RPMI8226 (cell line): ENCODE data around the gene FAM168B.
"Not testable (repeated sequence)": the region's sequence is repeated elsewhere in the genome, so short reads cannot be mapped to it uniquely, and the experiment has no call there.

ENCODE experiments used
- DNase-seq: peaks from one replicate; pipeline ENCODE4 v3.0.0-alpha.2; 2015

Gene FAM168B

DNA sequence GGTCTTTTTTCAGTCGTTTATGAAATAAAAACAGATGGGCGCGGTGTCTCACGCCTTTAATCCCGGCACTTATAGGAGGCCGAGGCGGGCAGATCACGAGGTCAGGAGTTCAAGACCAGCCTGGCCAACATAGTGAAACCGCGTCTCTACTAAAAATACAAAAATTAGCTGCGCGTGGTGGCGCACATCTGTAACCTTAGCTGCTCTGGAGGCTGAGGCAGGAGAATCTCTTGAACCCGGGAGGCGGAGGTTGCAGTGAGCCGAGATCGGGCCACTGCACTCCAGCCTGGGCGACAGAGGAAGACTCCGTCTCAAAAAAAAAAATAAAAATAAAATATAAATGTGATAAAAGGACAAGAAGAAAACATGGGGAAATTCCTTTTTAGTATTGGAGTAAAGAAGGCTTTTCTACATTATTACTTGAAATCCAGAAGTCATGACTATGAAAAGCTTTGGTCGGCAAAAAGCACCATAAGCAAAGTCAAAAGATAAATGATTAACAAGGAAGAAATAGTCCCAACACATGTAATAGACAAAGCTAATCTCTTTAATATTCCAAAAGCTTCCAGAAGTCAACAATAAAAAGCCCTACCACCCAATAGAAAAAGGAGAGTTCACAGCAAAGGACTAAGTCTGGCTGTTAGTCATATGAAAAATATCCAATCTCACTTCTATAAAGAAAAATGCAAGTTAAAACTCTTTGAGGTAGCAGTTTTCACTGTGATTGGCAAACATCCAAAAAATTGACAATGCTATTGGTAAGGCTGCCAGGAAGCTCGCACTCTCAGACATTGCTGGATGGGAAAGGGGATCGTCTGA lies 1.4 kb upstream of the FAM168B start:
- DNase-seq: peak; percentile 47

DNA sequence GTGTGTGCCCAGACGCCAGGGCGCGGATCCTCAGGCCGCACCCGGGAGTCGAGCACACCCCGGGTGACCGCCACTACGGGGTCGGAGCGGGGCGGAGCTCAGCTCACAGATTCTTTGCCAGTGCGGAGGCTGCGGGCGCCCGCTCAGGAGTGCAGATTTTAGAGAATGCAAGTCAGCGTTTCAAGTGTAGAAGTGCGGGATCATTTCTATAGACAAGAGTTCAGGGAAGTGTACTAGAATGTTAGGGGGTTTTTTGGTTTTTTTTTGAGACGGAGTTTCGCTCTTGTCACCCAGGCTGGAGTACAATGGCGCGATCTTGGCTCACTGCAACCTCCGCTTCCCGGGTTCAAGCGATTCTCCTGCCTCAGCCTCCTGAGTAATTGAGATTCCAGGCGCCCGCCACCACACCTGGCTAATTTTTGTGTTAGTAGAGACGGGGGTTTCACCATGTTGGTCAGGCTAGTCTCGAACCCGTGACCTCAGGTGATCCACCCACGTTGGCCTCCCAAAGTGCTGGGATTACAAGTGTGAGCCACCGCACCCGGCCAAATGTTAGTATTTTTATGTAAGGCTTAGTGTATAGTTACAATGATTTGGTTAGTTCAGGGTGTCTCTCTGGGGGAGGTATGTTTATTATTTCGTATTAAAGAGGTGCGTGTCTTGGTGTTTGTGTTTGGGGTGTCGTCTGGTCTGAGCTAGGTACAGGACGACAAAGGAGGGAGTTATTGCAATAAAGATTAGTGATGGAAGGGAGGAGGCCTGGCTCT lies 619 bp upstream of the FAM168B start:
- peak; percentile 81 for DNase-seq

DNA sequence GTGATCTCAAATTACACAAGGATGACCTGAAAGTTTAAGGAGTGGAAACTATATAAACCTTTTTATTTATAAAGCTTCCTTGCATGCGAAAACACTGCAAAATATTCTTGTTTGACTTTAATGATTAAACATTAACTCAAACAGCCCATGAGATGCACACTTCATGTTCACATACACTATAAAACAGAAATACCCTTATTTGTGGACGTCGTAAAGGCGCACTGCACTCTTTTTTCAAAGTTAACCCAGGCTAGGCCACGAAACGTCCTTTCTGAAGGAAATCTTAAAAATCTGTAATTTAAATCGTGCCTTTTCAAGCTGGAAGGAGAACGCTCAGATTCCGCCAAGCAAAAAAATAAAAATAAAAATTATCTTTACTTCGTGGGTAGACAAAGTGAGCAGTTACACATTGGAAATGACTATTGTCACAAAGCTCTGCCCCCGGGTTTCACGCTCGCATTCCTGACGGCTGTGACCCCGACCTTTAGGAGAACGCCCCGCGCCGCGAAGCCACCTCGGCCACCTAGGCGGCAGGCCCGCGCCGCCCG lies 728 bp downstream of the FAM168B start:
- no peak for DNase-seq

DNA sequence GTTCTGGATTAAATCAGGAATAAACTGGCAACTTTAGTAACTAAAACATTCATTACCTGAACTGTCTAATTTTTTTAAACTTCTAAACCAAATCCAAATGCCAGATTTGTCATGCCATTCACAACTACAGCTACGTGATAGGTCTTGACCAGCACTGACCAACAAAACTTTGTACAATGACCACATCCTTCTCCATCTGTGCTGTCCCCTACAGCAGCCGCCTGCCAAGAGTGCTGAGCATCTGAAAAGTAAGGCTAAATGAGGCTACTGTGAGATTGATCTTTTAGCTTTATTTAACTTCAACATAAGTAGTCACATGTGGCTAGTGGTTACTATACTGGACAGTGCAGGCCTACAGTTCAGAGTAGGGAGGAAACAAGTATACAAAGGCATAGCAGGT lies 7.6 kb downstream of the FAM168B start:
- DNase-seq: no peak

DNA sequence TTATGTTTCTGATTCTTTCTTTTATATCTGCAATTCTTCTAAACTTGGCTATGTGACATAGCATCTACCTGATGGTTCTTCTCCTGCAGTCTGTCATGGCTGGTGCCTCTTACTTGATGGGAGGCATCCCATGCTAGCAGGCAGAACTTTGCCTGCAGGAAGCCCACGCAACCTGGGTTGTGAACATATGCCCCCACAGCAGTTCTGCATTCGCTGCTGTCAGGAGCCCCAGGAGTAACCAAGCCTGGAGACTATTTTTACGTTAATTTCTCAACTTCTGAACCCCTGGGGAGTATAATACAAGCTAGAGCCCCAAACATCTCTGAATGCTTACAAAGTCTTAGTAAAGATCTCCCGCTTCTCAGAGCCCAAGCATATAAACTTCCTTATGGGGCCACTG lies 12.1 kb downstream of the FAM168B start:
- DNase-seq: no peak

DNA sequence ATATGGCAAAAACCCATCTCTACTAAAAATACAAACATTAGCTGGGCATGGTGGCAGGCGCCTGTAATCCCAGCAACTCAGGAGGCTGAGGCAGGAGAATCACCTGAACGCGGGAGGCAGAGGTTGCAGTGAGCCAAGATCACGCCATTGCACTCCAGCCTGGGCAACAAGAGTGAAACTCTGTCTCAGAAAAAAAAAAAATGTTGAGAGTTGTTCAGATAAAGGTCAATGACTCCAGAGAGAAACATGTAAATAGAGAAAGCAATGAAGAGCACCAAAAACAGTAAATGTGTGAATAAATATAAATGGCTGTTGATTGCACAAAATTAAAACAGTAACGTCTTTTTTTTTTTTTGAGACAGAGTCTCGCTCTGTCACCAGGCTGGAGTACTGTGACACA lies 13.3 kb downstream of the FAM168B start:
- DNase-seq: not testable (repeated sequence)

DNA sequence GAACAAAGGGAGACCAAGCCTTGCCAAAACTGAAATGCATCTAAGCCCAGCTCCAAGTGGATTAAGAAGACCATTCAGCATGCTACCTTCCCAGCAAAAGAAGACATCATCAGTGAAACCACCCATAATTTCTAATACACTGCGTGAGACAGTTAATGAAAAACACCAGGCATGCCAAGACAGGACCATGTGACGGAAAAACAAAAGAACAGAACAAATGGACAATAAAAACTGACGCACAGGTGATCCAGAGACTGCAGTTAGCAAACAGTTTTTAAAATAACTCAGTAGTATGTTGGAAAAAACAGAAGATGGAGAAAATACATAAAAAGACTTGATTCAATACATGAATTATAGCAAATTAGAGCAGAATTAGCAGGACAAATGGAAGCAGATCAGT lies 15.3 kb downstream of the FAM168B start:
- DNase-seq: no peak

DNA sequence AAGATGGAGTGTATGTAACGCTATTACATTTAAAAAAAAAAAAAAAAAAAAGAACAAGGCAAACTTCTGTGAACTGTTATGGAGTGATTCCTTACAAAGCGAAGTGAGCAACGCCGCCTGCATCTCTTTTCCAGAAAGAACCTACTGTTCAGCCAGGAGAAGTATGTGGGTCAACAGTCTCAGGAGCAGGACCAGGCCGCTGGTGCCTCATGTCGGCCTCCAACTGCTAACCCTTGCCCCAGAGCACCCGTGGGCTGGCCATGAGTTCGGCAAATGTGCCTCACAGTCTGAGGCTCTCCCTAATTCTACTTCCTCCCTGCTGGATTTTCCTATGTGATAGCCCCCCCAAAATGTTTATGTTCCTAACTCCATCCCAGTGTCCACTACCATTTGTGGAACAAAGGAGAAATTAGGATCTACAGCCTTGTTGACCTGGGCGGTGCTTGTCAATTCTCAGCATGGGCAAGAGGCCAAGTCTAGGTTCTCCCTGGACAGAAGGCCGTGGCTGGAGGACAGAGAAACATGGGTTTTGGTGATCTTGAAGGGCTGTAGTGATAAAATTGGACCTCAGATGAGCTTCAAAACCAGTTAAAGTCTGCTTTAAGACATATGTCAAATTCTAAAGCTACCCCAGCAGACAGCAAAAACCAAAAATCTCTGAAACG lies 15.9 kb downstream of the FAM168B start:
- DNase-seq: no peak

DNA sequence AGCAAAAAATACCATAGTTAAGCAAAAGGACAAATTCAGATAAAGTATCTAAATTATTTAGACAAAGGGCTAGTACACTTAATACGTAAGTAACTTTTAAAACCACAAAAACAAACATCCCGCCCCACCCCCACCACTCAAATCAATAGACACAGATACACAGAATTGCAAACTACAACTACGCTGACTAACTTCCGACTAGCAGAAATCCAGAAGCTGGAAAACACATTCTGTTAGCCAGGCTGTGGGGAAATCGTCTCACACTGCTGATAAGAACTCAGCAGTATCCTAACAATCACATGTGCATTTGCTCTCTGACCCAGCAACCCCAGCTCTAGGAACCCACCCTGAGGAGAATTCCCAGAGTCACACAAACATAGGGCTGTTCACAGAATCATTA lies 16.6 kb downstream of the FAM168B start:
- no peak for DNase-seq

DNA sequence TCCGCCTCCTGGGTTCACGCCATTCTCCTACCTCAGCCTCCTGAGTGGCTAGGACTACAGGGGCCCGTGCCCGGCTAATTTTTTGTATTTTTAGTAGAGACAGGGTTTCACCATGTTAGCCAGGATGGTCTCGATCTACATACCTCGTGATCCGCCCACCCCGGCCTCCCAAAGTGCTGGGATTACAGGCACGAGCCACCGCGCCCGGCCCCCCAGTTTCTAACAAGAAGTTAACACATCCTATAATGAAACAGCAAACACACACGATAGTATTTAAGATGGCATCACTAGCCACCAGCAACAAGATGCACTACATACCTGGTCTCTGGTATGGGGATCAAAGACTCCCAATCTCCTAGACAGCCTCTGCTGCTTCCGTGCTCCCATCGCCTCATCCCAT lies 17.7 kb downstream of the FAM168B start:
- not testable (repeated sequence) for DNase-seq

DNA sequence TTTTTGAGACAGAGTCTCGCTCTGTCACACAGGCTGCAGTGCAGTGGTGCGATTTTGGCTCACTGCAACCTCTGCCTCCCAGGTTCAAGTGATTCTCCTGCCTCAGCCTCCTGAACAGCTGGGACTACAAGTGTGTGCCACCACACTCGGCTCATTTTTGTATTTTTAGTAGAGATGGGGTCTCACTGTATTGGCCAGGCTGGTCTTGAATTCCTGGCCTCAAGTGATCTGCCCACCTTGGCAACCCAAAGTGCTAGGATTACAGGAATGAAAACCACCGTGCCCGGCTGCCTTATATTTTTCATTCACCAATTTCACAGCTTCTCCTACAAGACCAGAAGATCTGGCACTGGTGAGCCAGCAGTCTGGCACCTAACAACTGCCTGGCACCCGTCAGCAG lies 25.1 kb downstream of the FAM168B start:
- DNase-seq: not testable (repeated sequence)

DNA sequence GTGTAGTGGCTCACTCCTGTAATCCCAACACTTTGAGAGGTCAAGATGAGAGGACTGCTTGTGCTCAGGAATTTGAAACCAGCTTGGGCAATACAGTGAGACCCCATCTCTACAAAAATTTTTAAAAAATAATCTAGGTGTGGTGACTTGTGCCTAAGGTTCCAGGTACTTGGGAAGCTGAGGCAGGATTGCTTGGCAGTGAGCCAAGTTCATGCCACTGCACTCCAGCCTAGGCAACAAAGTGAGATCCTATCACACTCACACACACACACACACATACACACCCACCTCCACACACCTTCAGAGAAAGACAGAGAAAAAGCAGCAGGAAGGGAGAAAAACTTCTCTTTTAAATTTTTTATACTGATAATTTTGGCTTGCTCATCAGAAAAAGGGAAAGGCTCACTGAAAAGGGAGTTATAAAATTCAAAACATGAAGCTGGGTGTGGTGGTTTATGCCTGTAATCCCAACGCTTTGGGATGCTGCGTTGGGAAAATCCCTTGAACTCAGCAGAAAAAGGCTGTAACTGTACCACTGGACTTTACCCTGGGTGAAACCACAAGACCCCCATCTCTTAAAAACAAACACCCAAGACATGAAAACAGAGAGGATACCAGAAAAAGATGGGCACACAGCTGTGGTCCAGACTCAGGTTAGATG lies 25.7 kb downstream of the FAM168B start:
- DNase-seq: no peak

DNA sequence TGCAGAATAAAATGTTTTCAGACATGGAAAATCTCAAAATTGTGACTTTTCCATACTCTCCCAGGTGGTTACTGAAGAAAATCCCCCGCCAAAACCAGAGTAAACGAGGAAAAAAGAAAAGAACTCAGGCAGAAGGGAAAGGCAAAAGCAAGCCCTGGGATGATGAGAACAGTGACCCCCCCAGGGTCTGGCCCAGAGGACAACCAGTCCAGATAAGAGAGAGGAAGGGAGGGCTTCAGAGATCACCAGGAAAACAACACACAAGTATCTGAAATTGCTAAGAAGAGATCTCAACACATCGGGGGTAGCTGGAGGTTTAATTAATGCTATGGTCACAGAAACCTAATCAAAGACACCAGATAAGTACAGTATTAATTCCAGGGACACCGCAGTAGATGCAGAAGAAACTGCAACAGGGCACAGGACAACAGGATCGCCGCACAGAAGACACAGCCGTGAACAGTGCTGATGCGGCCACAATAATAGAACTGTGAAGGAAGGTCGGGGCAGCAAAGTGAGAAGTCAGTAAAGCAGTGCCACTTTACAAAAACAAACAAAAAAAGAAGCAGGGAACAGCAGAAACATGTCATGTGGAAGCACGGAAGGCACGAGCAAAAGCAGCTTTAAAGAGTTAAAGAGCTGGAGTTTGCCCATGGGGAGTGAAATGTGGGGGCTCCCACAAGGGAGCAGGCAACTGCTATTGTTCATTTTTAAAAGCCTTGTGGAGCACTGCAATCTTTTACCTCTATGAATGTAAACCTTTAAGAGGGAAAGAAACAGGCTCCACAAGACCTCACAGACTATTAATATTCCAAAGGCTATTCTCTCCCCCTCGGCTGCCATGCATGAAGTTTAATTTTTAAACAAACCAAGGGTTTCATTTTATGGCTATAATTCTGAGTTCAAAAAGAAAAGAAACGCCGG lies 28.4 kb downstream of the FAM168B start:
- no peak for DNase-seq

DNA sequence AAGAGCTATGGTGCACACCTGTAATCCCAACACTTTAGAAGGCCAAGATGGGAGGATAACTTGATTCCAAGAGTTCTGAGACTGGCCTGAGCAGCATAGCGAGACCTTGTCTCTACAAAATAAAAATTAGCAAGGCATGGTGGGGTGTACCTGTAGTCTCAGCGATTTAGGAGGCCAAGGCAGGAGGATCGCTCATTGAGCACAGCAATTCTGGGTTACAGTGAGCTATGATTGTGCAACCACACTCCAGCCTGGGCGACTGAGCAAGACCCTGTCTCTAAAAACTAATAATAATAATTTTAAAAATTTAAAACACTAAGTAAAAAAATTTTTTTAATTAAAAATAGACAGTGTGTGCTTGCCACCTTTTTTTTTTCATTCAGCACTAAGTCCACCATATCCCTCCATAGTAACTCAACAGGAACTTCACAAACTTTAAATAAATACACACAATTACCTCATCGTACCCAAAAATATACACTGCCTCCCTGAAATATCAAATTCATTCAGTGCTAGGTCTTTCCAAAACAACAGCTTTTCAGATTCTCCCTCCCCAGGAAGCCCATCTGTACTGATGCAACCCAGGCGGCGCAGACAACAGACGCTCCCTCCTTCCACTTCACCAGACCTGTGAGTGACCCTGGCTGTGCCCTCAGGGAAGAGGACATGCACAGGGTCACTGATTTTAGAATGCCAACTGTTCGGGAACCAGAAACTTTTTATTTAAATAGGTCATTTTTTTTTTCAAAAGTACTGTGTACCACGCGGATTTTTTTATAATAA lies 29.6 kb downstream of the FAM168B start:
- DNase-seq: no peak

DNA sequence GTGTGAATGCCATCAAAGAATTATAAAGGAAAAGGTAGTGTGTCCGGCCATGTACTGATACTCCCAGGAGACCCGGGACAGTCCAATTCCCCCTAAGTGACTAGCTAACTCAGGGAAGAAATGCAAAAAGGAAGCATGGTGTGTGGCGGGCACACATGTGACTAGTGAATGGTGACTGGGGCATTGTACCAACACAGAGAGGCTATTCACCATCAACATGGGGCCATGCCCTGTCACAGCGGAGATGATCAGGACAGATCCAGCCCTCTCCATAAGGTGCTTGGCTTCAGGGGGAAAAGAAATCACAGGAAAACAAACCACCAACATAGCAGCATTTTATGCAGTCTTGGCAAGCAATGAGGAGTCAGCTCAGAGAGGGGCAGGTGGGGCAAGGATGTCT lies 34.3 kb downstream of the FAM168B start:
- DNase-seq: no peak

DNA sequence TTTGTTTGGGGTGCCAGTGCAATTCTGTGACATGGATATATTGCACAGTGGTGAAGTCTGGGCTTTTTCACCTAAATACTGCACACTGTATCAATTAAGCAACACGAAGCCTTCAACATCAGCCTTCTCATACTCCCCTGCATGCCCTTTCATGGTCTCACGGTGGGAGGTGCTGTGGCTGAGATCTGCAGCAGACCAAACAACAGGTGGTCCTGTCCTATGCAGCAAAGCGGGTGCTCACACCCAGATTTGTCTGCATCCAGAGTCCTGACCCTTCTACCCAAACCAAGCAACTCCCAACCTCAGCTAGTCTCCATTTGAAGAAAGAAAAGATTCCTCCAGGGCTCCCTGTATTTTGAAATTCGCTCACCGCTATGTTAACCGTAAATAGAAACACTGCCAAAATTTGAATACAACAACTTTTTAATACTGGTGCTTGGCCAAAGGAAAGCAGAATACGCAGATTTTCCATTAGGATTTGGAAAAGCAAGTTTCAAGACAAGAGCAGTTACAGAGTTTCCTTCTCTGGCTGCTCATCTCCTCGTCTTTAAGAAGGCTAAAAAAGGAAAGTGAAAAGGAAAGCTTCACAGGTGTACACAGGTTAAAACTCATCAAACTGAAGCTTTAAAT lies 34.9 kb downstream of the FAM168B start:
- no peak for DNase-seq

DNA sequence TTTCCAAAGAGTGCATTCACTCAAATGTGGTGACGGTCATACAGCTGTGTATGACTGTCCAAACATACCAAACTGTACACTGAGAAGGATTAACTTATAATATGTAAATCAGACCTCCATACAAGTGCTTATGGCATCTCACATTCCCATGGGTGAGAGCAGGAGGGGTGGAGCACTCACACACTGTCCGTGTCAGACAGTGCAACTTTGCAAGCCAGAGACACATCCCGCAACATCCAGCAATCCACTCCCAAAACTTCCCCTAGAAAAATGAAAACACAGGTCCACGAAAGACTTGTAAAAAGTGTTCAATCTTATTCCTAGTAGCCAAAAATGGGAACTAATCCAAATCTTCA lies 36.4 kb downstream of the FAM168B start:
- no peak for DNase-seq

DNA sequence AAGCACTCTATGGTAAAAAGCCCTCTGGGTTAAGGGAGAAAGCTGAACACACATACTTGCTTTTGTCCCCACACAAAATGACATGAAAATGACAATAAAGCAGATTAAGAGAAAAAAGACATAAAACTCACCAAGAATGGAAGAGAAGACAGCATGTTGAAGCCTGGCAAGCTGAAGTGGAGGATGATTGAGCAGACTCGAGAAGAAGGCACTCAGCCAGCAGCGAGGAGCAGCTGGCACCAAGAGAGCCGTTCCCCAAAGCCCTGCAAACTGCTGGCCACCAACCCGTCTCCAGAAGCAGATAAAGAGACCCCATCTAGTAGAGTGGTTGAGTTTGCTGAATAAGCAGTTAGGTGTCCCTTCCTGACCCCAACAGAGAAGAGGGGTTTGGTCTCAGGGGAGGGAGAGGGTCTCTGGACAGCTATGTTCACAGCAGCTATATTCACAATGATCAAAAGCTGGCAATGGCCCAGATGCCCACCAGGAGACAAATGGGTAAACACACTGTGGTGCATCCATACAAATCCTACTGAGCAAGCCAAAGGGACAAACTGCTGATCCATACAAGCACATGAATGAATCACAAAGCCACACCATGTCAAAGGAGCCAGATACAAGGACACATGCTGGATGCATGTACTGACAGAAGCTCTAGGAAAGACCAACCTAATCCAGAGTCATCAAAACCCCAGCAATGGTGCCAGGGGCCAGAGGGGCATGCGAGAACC lies 36.9 kb downstream of the FAM168B start:
- DNase-seq: no peak

DNA sequence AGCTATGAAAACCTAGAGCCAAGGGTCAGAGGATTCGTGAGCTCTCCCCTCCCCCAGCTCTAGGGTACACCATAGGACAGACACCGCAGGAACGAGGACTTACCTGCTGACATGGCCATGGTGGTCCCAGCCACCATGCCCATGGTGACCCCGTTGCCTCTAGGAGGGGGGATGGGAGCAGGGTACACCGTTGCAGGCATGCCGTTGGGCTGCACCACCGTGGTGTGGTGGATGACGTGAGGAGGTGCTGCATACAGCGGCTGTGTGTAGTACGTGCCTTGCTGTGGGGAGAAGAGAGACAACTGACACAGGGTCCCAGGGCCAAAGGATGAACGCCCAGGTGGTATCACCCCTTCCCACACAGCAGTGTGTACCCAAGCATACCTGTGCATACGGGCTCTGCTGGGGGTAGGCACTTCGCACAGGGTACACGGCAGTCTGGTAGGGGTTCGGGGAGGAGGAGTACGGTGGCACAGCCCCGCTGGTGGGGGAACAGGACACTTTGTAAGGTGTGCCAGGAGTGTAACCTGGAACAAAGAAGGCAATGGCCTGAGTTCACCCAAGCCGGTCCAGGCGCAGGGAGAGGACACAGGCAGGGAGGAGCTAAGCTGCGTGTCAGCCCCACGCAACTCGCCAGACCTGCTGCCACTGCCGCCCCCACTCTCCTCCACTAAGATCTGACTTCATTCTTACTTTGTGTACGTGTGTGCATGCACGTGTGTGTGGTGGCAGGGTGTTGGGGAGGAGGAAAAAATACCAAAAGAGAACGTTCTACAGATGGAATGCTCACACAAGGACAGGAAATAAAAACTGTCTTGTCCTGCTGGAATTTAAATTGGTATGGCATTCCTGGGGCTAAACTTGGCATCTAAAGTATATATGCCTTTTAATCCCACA lies 37.8 kb downstream of the FAM168B start:
- no peak for DNase-seq
